ENCODE results near the gene LMNTD1.
"Not testable (repeated sequence)": the region's sequence is repeated elsewhere in the genome, so short reads cannot be mapped to it uniquely, and the experiment has no call there.

The LMNTD1 gene

DNA sequence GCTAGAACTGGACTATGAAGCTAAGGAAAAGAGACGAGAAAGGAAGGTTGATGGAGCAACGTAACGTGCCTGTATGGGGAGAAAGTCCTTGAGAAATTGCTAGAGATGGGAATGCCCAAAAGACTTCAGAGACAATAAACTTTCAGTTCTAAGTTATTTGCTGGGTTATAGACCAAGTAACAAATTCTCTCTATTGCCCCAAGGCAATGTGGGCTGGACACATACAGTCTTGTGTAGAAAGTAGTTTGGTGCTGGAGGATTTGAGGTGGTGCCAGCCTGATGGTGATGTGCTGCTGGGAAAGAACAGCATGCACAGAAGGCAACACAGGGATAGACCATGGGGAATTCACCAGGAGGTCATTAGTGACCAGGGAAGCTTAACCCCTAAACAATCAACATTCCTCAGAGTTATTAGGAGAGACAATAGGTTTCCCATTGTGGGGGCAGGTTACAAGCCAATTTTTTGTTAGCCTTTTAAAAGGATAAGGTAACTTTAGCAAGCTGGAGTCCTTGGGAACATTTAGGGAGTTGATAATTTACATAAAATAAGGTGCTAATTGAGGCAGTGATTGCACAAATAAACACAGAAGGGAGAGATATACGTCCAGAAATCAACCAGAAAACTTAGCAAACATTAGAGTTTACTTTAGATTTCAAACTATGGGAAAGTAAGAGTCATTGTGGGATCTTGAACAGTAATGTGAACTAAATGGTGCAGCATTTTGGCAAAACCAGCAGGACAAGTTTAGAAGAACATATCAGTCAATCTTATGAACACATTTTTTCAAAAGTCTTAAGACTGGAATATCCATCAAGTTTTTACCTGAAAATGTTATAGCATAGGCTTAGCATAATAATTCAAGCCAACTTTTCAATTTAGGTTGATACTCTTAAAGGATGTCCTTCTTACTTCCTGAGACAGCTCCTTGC lies 61.4 kb downstream of the LMNTD1 start:
- Mint-ChIP-seq H3K27me3 (no peaks in the 10 kb centered on the region), H3K4me3 (no peak overlapping the region)
- no peak for DNase-seq

DNA sequence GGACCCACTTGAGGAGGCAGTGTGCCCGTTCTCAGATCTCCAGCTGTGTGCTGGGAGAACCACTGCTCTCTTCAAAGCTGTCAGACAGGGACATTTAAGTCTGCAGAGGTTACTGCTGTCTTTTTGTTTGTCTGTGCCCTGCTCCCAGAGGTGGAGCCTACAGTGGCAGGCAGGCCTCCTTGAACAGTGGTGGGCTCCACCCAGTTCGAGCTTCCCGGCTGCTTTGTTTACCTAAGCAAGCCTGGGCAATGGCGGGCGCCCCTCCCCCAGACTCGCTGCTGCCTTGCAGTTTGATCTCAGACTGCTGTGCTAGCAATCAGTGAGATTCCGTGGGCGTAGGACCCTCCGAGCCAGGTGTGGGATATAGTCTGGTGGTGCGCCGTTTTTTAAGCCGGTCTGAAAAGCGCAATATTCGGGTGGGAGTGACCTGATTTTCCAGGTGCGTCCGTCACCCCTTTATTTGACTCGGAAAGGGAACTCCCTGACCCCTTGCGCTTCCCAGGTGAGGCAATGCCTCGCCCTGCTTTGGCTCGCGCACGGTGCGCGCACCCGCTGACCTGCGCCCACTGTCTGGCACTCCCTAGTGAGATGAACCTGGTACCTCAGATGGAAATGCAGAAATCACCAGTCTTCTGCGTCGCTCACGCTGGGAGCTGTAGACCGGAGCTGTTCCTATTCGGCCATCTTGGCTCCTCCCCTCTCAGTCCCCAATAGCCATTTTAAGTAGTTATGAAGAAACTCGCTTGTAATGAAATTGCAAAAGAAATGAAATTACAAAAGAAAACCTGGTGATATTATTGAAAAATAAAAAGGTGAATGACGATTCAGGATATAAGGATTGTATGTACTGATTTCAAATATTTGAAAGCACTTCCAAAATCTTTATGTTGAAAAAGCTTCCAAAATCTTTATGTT lies 63.9 kb downstream of the LMNTD1 start:
- H3K4me1 Mint-ChIP-seq (ENCODE audit: low read depth); H3K36me3 Mint-ChIP-seq (ENCODE audit: low read depth); H3K27me3 Mint-ChIP-seq; H3K27ac Mint-ChIP-seq; DNase-seq; H3K9me3 Mint-ChIP-seq; H3K4me3 Mint-ChIP-seq: not testable (repeated sequence)

More for the DNA sequence above, 61.4 kb downstream of the LMNTD1 start:
- no peaks in the 10 kb centered on the region for H3K36me3 Mint-ChIP-seq (ENCODE audit: low read depth)
- H3K4me1 Mint-ChIP-seq (ENCODE audit: low read depth): peaks cover 6% of the 10 kb centered on the region
- peaks cover 2% of the 10 kb centered on the region for H3K9me3 Mint-ChIP-seq
- no peak overlapping the region for H3K27ac Mint-ChIP-seq

DNA sequence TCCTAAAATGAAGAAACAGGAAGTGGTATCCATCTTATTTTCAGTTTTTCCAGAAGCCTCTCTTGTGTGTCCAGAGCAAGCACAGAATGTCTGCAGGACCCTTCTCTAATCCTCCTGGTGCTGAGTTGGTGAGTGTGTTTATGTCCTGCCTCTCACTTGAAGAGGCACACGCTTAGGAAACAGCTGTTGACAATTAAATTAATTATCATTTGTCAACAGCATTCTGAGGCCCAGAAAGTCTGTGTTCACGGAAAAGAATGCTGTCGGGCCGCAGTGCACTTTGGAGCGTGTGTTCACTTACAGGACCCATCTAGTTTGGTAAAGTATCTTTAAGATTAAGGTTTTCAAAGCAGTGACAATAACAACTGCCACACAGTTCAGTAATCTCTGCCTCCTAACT lies 70.5 kb downstream of the LMNTD1 start:
- no peaks in the 10 kb centered on the region for H3K27me3 Mint-ChIP-seq
- H3K9me3 Mint-ChIP-seq: peaks cover 2% of the 10 kb centered on the region
- H3K4me1 Mint-ChIP-seq (ENCODE audit: low read depth): no peaks in the 10 kb centered on the region
- H3K36me3 Mint-ChIP-seq (ENCODE audit: low read depth): no peaks in the 10 kb centered on the region
- no peak for DNase-seq
- no peak overlapping the region for H3K4me3 Mint-ChIP-seq
- H3K27ac Mint-ChIP-seq: no peak overlapping the region

DNA sequence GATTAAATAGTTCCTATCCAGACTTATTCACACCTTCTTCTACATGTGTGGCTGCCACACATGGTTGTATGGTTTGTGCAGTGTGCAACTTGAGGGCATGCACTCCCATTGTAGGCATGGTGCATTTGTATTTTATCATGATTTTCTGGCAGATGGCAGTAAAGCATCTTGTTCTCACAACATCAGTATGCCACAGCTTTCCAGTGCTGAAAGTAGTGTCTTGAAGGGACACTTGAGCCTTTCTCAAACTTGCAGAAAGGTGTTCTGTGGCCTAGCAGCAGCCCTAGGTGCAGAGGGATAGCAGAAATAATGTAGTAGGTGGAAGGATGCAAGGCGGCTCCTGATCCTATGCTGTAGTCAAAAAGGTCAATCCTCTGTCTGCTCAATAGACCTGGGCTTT lies 72.9 kb downstream of the LMNTD1 start:
- no peaks in the 10 kb centered on the region for H3K4me1 Mint-ChIP-seq (ENCODE audit: low read depth)
- no peaks in the 10 kb centered on the region for H3K36me3 Mint-ChIP-seq (ENCODE audit: low read depth)
- DNase-seq: no peak
- no peak overlapping the region for H3K27ac Mint-ChIP-seq
- no peaks in the 10 kb centered on the region for H3K9me3 Mint-ChIP-seq
- no peak overlapping the region for H3K4me3 Mint-ChIP-seq
- no peaks in the 10 kb centered on the region for H3K27me3 Mint-ChIP-seq

DNA sequence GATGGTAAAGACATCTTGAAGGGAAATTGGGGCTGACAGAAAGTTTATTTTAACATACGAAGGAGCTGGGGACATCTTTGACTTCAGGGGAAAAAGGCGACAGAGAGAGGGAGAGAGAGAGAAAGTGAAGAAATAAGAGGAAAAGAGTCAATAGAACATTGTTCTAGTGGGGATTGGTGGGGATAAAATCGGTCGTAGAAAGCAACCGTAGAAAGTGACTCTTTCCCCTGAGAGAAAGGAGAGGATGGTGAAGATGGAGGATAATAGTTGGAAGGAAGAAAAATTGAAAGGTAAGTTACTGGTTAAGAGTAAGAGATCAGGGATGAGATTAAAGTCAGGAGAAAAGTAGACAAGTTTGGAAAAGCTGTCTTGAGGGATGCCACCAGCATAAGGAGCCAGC lies 75.9 kb downstream of the LMNTD1 start:
- H3K4me3 Mint-ChIP-seq: no peak overlapping the region
- no peak overlapping the region for H3K27ac Mint-ChIP-seq
- DNase-seq: no peak
- no peaks in the 10 kb centered on the region for H3K9me3 Mint-ChIP-seq
- no peaks in the 10 kb centered on the region for H3K27me3 Mint-ChIP-seq
- H3K36me3 Mint-ChIP-seq (ENCODE audit: low read depth): no peaks in the 10 kb centered on the region
- no peaks in the 10 kb centered on the region for H3K4me1 Mint-ChIP-seq (ENCODE audit: low read depth)

DNA sequence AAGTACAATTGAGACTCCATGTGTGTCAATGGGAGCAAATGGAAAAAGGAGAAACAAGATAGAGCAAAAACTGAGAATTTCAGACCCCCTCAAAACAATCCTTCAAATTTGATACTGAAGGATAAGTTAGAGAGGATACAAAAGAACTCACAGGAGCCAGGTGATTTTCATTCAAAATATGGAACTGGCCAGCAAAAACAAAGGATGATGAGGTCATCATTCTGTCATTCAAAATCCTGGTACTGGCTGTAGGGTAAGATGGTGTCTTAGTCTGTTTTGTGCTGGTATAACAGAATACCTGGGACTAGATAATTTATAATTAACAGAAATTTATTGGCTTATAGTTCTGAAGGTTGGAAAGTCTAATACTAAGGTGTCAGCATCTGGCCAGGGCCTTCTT lies 80.6 kb downstream of the LMNTD1 start:
- Mint-ChIP-seq H3K27me3 (no peaks in the 10 kb centered on the region), H3K9me3 (no peaks in the 10 kb centered on the region), H3K36me3 (ENCODE audit: low read depth) (no peaks in the 10 kb centered on the region), H3K4me3 (no peak overlapping the region), H3K27ac (no peak overlapping the region), H3K4me1 (ENCODE audit: low read depth) (no peaks in the 10 kb centered on the region)
- no peak for DNase-seq

DNA sequence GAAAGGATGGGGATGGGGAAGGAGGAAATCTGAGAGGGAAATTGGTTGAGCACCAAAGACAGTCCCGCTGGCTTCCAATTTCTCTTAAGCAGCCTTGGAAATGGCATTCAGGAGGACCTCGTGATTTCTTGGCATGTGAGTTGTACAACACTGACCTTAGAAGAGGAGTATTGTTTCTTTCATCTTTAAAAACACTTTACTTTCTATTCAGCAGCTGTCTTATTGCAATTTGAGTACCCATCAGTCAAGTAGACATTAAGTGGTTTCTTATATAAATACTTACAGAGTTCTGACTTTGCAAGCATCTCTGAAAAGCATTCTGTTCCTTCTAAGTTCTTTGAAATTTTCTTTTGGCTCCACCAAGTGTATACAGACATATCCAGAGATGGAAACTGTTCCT lies 83.2 kb downstream of the LMNTD1 start:
- H3K9me3 Mint-ChIP-seq: peaks cover 4% of the 10 kb centered on the region
- H3K36me3 Mint-ChIP-seq (ENCODE audit: low read depth): no peaks in the 10 kb centered on the region
- H3K27me3 Mint-ChIP-seq: no peaks in the 10 kb centered on the region
- DNase-seq: no peak
- H3K27ac Mint-ChIP-seq: no peak overlapping the region
- H3K4me1 Mint-ChIP-seq (ENCODE audit: low read depth): no peaks in the 10 kb centered on the region
- no peak overlapping the region for H3K4me3 Mint-ChIP-seq

DNA sequence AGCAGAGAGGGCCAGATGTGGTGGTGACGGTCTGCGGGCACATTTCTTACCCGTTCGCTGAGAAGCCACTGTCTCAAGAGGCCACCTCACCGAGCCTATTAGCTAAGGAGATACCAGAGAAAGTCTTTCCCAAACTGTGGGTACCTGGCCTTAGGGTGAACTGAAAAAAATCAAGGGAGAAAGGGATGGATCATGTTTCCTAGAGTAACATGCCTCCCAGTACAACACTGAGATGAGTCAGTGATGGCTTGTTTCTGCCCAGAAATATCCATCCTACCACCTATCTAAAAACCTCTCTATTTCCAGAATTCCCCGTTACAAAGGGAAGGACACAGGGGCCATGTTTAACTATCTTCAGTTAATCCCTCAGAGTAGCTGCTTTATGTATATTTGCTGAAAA lies 83.7 kb downstream of the LMNTD1 start:
- Mint-ChIP-seq H3K4me1 (ENCODE audit: low read depth) (no peaks in the 10 kb centered on the region), H3K27ac (no peak overlapping the region), H3K36me3 (ENCODE audit: low read depth) (no peaks in the 10 kb centered on the region), H3K4me3 (no peak overlapping the region), H3K9me3 (peaks cover 4% of the 10 kb centered on the region), H3K27me3 (no peaks in the 10 kb centered on the region)
- DNase-seq: no peak

DNA sequence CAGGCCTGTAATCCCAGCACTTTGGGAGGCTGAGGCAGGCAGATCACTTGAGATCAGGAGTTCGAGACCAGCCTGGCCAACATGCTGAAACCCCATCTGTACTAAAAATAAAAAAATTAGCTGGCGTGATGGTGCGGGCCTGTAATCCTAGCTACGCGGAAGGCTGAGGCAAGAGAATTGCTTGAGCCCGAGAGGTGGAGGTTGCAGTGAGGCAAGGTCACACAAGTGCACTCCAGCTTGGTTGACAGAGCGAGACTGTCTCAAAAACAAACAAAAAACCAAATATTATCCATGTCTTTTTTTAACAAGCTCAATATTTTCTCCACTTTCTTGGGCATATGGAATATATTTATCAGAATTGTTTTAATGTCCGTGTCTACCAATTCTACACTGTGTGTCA lies 89.6 kb downstream of the LMNTD1 start:
- peaks cover 4% of the 10 kb centered on the region for H3K9me3 Mint-ChIP-seq
- no peaks in the 10 kb centered on the region for H3K4me1 Mint-ChIP-seq (ENCODE audit: low read depth)
- no peaks in the 10 kb centered on the region for H3K27me3 Mint-ChIP-seq
- H3K4me3 Mint-ChIP-seq: no peak overlapping the region
- no peak overlapping the region for H3K27ac Mint-ChIP-seq
- DNase-seq: no peak
- no peaks in the 10 kb centered on the region for H3K36me3 Mint-ChIP-seq (ENCODE audit: low read depth)

DNA sequence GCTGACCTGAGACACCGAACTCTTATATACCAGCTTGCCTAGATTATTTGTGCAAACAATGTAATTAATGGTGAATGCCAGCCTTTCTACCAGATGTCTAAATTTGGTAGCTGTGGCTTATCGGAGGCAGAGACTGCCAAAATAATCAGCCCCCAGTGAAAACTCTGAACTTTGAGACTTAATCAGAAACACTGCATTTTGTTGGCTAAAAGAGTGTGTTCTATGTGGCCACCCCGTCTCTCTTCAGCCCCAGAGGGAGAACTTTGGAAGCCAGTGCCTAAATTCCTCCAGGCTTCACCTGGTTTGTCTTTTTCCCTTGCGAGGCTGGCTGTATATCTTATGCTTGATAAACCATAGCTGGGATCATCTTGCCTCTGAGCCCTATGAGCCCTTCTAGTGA lies 90.1 kb downstream of the LMNTD1 start:
- Mint-ChIP-seq H3K4me3 (no peak overlapping the region), H3K36me3 (ENCODE audit: low read depth) (no peaks in the 10 kb centered on the region), H3K27ac (no peak overlapping the region), H3K27me3 (no peaks in the 10 kb centered on the region), H3K4me1 (ENCODE audit: low read depth) (no peaks in the 10 kb centered on the region), H3K9me3 (peaks cover 4% of the 10 kb centered on the region)
- DNase-seq: no peak

DNA sequence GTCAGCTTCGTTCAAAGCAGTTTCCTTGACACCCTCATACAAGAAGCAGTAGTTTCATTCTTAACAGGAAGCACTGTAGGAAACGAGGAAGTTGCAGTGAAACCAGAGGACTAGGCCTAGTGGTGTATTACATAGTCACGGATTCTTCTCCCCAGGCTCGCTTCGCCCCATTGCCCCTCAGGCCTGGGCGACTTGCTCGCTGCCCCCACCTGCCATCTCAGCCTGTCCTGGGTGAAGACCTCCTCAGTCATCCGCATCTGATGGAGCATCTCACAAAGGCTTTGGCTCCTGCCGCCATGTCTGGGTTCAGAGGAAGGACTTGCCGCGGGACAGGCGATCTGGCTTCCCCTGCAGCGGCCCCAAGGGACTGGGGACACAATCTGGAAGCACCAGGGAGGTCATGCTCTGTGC lies 93.5 kb downstream of the LMNTD1 start:
- Mint-ChIP-seq H3K27me3 (peaks cover 5% of the 10 kb centered on the region), H3K4me3 (no peak overlapping the region), H3K36me3 (ENCODE audit: low read depth) (no peaks in the 10 kb centered on the region), H3K27ac (no peak overlapping the region), H3K9me3 (no peaks in the 10 kb centered on the region), H3K4me1 (ENCODE audit: low read depth) (no peaks in the 10 kb centered on the region)
- no peak for DNase-seq

DNA sequence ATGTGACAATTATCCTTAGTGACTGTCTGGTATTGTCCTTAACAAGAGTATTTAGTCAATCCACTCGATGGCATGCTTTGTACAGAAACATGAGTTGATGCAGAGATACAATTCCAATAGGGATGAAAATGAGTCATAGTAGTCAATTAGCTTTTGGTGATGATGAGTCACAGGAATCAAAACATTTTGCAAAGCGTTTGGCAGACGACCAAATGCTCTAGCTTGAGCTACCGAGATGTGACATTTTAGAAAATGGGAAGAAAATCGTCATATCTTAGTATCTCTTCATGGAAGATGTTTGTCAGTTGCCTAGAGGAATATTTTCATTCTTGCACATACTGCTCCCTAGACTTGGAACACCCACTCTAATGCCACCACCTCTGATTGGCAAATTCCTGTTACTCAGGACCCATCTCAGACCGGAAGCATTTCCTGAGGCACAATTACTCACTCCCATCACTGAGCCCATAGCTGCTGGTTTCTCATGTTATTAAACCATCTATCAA lies 95.0 kb downstream of the LMNTD1 start:
- DNase-seq: no peak
- H3K36me3 Mint-ChIP-seq (ENCODE audit: low read depth): no peaks in the 10 kb centered on the region
- H3K9me3 Mint-ChIP-seq: no peaks in the 10 kb centered on the region

DNA sequence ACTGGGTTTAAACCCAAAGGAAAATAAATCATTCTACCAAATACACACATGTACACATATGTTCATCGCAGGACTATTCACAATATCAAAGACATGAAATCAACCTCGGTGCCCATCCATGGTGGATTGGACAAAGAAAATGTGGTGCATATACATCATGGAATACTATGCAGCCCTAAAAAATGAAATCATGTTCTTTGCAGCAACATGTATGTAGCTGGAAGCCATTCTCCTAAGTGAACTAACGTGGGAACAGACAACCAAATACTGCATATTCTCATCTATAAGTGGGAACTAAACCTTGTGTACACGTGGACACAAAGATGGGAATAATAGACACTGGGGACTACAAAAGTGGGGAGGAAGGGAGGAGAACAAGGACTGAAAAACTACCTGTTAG lies 96.6 kb downstream of the LMNTD1 start:
- Mint-ChIP-seq H3K27me3 (peaks cover 18% of the 10 kb centered on the region), H3K36me3 (ENCODE audit: low read depth) (no peaks in the 10 kb centered on the region), H3K4me1 (ENCODE audit: low read depth) (no peaks in the 10 kb centered on the region), H3K27ac (no peak overlapping the region), H3K9me3 (no peaks in the 10 kb centered on the region), H3K4me3 (no peak overlapping the region)
- no peak for DNase-seq

More for the DNA sequence above, 95.0 kb downstream of the LMNTD1 start:
- Mint-ChIP-seq H3K4me1 (ENCODE audit: low read depth) (no peaks in the 10 kb centered on the region), H3K27me3 (peaks cover 13% of the 10 kb centered on the region), H3K27ac (no peak overlapping the region), H3K4me3 (no peak overlapping the region)

DNA sequence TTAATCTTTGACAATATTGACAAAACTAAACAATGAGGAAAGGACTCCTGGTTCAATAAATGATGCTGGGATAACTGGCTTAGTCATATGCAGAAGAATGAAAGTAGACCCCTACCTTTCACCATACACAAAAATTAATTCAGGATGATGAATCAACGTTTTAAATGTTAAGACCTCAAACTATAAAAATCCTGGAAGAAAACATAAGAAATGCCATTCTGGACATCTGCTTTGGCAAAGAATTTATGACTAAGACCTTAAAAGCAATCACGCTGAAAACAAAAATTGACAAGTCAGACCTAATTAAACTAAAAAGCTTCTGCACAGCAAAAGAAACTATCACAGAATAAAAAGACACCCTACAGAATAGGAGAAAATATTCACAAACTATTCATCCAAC lies 97.4 kb downstream of the LMNTD1 start:
- Mint-ChIP-seq H3K4me1 (ENCODE audit: low read depth) (no peaks in the 10 kb centered on the region), H3K27ac (no peak overlapping the region), H3K36me3 (ENCODE audit: low read depth) (no peaks in the 10 kb centered on the region), H3K9me3 (no peaks in the 10 kb centered on the region), H3K27me3 (peaks cover 20% of the 10 kb centered on the region), H3K4me3 (no peak overlapping the region)
- DNase-seq: no peak

DNA sequence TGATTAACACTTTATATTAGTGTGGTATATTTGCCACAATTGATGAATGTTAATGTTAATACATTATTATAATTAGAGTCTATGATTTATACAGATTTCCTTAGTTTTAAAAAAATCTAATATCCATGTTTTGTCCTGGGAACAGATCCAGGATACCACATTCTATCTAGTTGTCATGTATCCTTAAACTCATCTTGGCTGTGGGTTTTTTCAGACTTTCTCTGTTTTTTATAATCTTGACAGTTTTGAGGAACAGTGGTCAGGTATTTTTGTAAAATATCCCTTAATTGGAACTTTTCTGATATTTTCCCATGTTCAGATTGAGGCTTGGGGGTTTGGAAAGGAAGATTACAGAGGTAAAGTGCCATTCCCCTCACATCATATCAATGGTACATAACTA lies 104.1 kb downstream of the LMNTD1 start:
- no peak overlapping the region for H3K27ac Mint-ChIP-seq
- no peak for DNase-seq
- H3K9me3 Mint-ChIP-seq: no peaks in the 10 kb centered on the region
- no peak overlapping the region for H3K4me3 Mint-ChIP-seq
- H3K36me3 Mint-ChIP-seq (ENCODE audit: low read depth): no peaks in the 10 kb centered on the region
- no peaks in the 10 kb centered on the region for H3K4me1 Mint-ChIP-seq (ENCODE audit: low read depth)
- peaks cover 18% of the 10 kb centered on the region for H3K27me3 Mint-ChIP-seq
